ENCODE results near the gene EFCAB11.

EFCAB11 gene

GRCh38 chr14:89841851-89842250 lies 112.7 kb downstream of the EFCAB11 start:
- no peak for TF ChIP-seq JUND (IDR thresholded peaks at IDR 0.05; ENCODE audit: low read depth)
- DNase-seq (ENCODE audit: low read depth in 1 of 2, low spot score in 1 of 2): no peak
- in situ Hi-C loops (cut with HindIII; ENCODE audit: low pct_unique_long_range_greater_than_20kb, low sequenced_read_pairs): no loop called here

GRCh38 chr14:89836830-89837469 lies 117.6 kb downstream of the EFCAB11 start:
- DNase-seq (ENCODE audit: low read depth in 1 of 2, low spot score in 1 of 2): no peak
- in situ Hi-C loops (cut with HindIII; ENCODE audit: low pct_unique_long_range_greater_than_20kb, low sequenced_read_pairs): no loop called here
- TF ChIP-seq JUND (IDR thresholded peaks at IDR 0.05; ENCODE audit: low read depth): no peak

- in situ Hi-C loops (cut with HindIII; ENCODE audit: low pct_unique_long_range_greater_than_20kb, low sequenced_read_pairs): no loop called here
- no peak for DNase-seq (ENCODE audit: low read depth in 1 of 2, low spot score in 1 of 2)
- no peak for TF ChIP-seq JUND (IDR thresholded peaks at IDR 0.05; ENCODE audit: low read depth)
Observed at GRCh38 chr14:89833661-89834060, 120.9 kb downstream of the EFCAB11 start.

- DNase-seq (ENCODE audit: low read depth in 1 of 2, low spot score in 1 of 2): no peak
- in situ Hi-C loops (cut with HindIII; ENCODE audit: low pct_unique_long_range_greater_than_20kb, low sequenced_read_pairs): no loop called here
- TF ChIP-seq JUND (IDR thresholded peaks at IDR 0.05; ENCODE audit: low read depth): no peak
Observed at GRCh38 chr14:89833120-89833532, 121.4 kb downstream of the EFCAB11 start.

GRCh38 chr14:89828471-89829165 lies 125.9 kb downstream of the EFCAB11 start:
- in situ Hi-C loops (cut with HindIII; ENCODE audit: low pct_unique_long_range_greater_than_20kb, low sequenced_read_pairs): no loop called here
- no peak for TF ChIP-seq JUND (IDR thresholded peaks at IDR 0.05; ENCODE audit: low read depth)
- DNase-seq (ENCODE audit: low read depth in 1 of 2, low spot score in 1 of 2): no peak

- in situ Hi-C loops (cut with HindIII; ENCODE audit: low pct_unique_long_range_greater_than_20kb, low sequenced_read_pairs): no loop called here
- DNase-seq (ENCODE audit: low read depth in 1 of 2, low spot score in 1 of 2): no peak
- no peak for TF ChIP-seq JUND (IDR thresholded peaks at IDR 0.05; ENCODE audit: low read depth)
Observed at GRCh38 chr14:89827265-89827664, 127.3 kb downstream of the EFCAB11 start.

GRCh38 chr14:89826596-89826995 lies 127.9 kb downstream of the EFCAB11 start:
- in situ Hi-C loops (cut with HindIII; ENCODE audit: low pct_unique_long_range_greater_than_20kb, low sequenced_read_pairs): no loop called here
- DNase-seq (ENCODE audit: low read depth in 1 of 2, low spot score in 1 of 2): no peak
- TF ChIP-seq JUND (IDR thresholded peaks at IDR 0.05; ENCODE audit: low read depth): no peak

- no peak for DNase-seq (ENCODE audit: low read depth in 1 of 2, low spot score in 1 of 2)
- TF ChIP-seq JUND (IDR thresholded peaks at IDR 0.05; ENCODE audit: low read depth): no peak
- in situ Hi-C loops (cut with HindIII; ENCODE audit: low pct_unique_long_range_greater_than_20kb, low sequenced_read_pairs): no loop called here
Observed at GRCh38 chr14:89823743-89824142, 130.8 kb downstream of the EFCAB11 start.

- no peak for TF ChIP-seq JUND (IDR thresholded peaks at IDR 0.05; ENCODE audit: low read depth)
- no peak for DNase-seq (ENCODE audit: low read depth in 1 of 2, low spot score in 1 of 2)
- in situ Hi-C loops (cut with HindIII; ENCODE audit: low pct_unique_long_range_greater_than_20kb, low sequenced_read_pairs): no loop called here
Observed at GRCh38 chr14:89814126-89814525, 140.4 kb downstream of the EFCAB11 start.

- TF ChIP-seq JUND (IDR thresholded peaks at IDR 0.05; ENCODE audit: low read depth): no peak
- no peak for DNase-seq (ENCODE audit: low read depth in 1 of 2, low spot score in 1 of 2)
- in situ Hi-C loops (cut with HindIII; ENCODE audit: low pct_unique_long_range_greater_than_20kb, low sequenced_read_pairs): no loop called here
Observed at GRCh38 chr14:89813617-89814031, 140.9 kb downstream of the EFCAB11 start.

GRCh38 chr14:89811954-89812575 lies 142.5 kb downstream of the EFCAB11 start:
- DNase-seq (ENCODE audit: low read depth in 1 of 2, low spot score in 1 of 2): no peak
- in situ Hi-C loops (cut with HindIII; ENCODE audit: low pct_unique_long_range_greater_than_20kb, low sequenced_read_pairs): no loop called here
- TF ChIP-seq JUND (IDR thresholded peaks at IDR 0.05; ENCODE audit: low read depth): no peak

- no peak for TF ChIP-seq JUND (IDR thresholded peaks at IDR 0.05; ENCODE audit: low read depth)
- no peak for DNase-seq (ENCODE audit: low read depth in 1 of 2, low spot score in 1 of 2)
- in situ Hi-C loops (cut with HindIII; ENCODE audit: low pct_unique_long_range_greater_than_20kb, low sequenced_read_pairs): no loop called here
Observed at GRCh38 chr14:89810101-89810500, 144.4 kb downstream of the EFCAB11 start.

GRCh38 chr14:89807892-89808291 lies 146.6 kb downstream of the EFCAB11 start:
- no peak for DNase-seq (ENCODE audit: low read depth in 1 of 2, low spot score in 1 of 2)
- no peak for TF ChIP-seq JUND (IDR thresholded peaks at IDR 0.05; ENCODE audit: low read depth)
- in situ Hi-C loops (cut with HindIII; ENCODE audit: low pct_unique_long_range_greater_than_20kb, low sequenced_read_pairs): no loop called here

Data from T47D (cell line).